Measurements from ENCODE around the gene USP2. TPM values are rescaled to one million over a fixed set of nuclear protein-coding genes. Genes with fewer than 3 reads are reported as not detected.

Gene USP2
- total RNA-seq, 1 experiment from 2014 or later, result 14.4 TPM

- Mint-ChIP-seq H3K27ac (ENCODE audit: unreplicated experiment) (no peak overlapping the region), H3K36me3 (ENCODE audit: insufficient read depth, unreplicated experiment) (peaks cover 70% of the 10 kb centered on the region), H3K9me3 (ENCODE audit: unreplicated experiment) (no peaks in the 10 kb centered on the region), H3K4me3 (ENCODE audit: unreplicated experiment) (no peak overlapping the region), H3K4me1 (ENCODE audit: low read depth, unreplicated experiment) (no peaks in the 10 kb centered on the region), H3K27me3 (ENCODE audit: insufficient read depth, unreplicated experiment) (no peaks in the 10 kb centered on the region)
- H3K36me3 ChIP-seq (ENCODE audit: control insufficient read depth, insufficient read depth, low read length), result 0 out of 2 replicates have a peak, but pooled peaks cover 5% of the 10 kb centered on the region
- no TSS peak for BruUV-seq (replicated peaks)
- CTCF ChIA-PET, result interaction anchor here (0.6 to 2.5 kb wide), 9 partner anchors 8 to 212 kb away, joined by 3 to 14 read pairs (median 4); partner anchors contain the start of genes CBL, HINFP and USP2
- DNase-seq, result no peak
- no peaks in the 10 kb centered on the region for H3K27me3 ChIP-seq (replicated peaks; ENCODE audit: control insufficient read depth, insufficient read depth, low read length)
- no peaks in the 10 kb centered on the region for H3K9me3 ChIP-seq
- POLR2A ChIA-PET, result interaction anchor here (0.6 to 0.9 kb wide), 2 partner anchors 186 to 516 kb away, joined by 3 to 4 read pairs; partner anchors contain the start of genes DDX6 and HINFP
- TF ChIP-seq, protein P1, sequence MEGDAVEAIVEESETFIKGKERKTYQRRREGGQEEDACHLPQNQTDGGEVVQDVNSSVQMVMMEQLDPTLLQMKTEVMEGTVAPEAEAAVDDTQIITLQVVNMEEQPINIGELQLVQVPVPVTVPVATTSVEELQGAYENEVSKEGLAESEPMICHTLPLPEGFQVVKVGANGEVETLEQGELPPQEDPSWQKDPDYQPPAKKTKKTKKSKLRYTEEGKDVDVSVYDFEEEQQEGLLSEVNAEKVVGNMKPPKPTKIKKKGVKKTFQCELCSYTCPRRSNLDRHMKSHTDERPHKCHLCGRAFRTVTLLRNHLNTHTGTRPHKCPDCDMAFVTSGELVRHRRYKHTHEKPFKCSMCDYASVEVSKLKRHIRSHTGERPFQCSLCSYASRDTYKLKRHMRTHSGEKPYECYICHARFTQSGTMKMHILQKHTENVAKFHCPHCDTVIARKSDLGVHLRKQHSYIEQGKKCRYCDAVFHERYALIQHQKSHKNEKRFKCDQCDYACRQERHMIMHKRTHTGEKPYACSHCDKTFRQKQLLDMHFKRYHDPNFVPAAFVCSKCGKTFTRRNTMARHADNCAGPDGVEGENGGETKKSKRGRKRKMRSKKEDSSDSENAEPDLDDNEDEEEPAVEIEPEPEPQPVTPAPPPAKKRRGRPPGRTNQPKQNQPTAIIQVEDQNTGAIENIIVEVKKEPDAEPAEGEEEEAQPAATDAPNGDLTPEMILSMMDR (IDR thresholded peaks at IDR 0.05; ENCODE audit: insufficient read depth in 1 of 2, low read depth in 1 of 2, low read length in 1 of 2, severe bottlenecking in 1 of 2, unreplicated experiment in 1 of 2), result peak in 1 of 2 experiments; percentile 31
- H3K4me3 ChIP-seq (ENCODE audit: low read depth, low read length), result no peak overlapping the region
- intact Hi-C loops (cut with micrococcal nuclease; ENCODE audit: unreplicated experiment), result no loop called here
- no peaks in the 10 kb centered on the region for H3K4me1 ChIP-seq
These were observed 74.3 kb downstream of the USP2 start for GRCh38 chr11:119307219-119307618.

DNA sequence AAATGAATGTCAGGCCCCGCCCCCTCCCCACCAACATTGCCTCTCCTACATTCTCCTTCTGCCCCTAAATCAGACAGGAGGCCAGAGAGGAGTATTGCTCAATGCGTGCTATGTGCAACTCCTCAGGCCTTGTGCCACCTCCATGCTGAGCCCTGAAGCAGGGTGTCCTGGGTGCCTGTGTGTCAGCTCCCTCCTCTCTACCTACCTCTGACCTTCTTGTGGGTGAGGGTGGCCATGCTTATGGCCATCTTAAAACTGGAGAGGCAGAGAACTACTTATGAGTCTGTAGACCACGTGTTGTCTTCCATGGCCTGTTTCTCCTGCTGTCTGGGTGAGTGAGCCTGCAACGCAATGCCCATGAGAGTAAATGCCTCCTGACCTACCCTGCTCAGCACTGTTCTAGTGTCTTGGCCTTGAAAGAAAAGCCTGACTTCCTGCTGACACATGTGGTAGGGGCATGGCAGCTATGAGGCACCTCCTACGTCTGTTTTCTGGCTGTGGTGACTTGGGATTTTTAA, 75.1 kb downstream of the USP2 start:
- intact Hi-C loops (cut with micrococcal nuclease; ENCODE audit: unreplicated experiment), result no loop called here
- H3K27ac Mint-ChIP-seq (ENCODE audit: unreplicated experiment), result no peak overlapping the region
- BruUV-seq (replicated peaks), result no TSS peak

DNA sequence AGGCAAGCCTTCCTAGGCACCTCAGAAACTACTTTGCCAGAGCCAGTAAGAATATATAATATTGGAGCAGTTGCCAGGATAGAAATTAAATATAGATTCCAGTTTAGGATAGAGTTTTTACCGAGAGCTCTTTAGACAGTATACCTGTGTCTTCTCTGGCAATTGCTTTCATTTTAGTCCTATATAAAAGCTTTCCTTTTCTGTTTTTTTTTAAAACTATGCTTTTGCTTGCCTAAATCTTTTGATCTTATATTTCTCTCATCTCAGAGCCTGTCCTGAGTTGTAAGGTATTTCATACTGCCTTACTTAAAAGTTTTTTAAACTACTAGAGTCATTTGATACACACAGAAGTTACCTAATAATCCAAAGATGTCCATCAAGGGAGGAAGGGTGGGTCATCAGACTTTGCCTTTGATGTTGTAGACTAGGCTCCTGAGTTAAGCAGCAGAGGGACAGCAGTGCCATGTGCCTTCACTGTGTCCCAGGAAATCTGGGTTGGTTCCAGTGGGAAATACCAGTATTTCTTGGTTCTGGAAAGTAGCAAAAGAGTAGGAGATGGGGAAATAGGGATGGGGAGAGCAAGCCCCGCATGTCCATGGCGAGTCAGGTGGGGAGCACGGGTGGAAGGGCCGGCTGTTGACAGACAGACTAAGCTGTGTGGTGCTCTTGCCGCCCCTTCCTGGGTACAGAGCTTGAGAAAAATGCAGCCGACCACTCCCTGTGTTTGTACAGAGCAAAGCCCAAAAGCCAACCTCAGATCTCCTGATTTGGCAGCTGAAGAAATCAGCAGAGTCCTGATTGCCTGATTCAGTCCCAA, 75.7 kb downstream of the USP2 start:
- no peaks in the 10 kb centered on the region for H3K4me1 ChIP-seq
- no peaks in the 10 kb centered on the region for H3K9me3 Mint-ChIP-seq (ENCODE audit: unreplicated experiment)
- peaks cover 70% of the 10 kb centered on the region for H3K36me3 Mint-ChIP-seq (ENCODE audit: insufficient read depth, unreplicated experiment)
- ChIA-PET CTCF (interaction anchor here (1.0 to 2.5 kb wide), 2 partner anchors 21 to 32 kb away, joined by 3 to 14 read pairs; no protein-coding TSS in a partner anchor), POLR2A (no interaction called here)
- peaks cover 5% of the 10 kb centered on the region; the same call in 1 of the 2 replicates for H3K36me3 ChIP-seq (ENCODE audit: control insufficient read depth, insufficient read depth, low read length)
- TF ChIP-seq, protein P1 (IDR thresholded peaks at IDR 0.05; ENCODE audit: insufficient read depth in 1 of 2, low read depth in 1 of 2, low read length in 1 of 2, severe bottlenecking in 1 of 2, unreplicated experiment in 1 of 2), result no peak
- no peak overlapping the region for H3K4me3 ChIP-seq (ENCODE audit: low read depth, low read length)
- H3K27me3 ChIP-seq (replicated peaks; ENCODE audit: control insufficient read depth, insufficient read depth, low read length), result no peaks in the 10 kb centered on the region
- no TSS peak for BruUV-seq (replicated peaks)
- H3K4me1 Mint-ChIP-seq (ENCODE audit: low read depth, unreplicated experiment), result no peaks in the 10 kb centered on the region
- no peaks in the 10 kb centered on the region for H3K27me3 Mint-ChIP-seq (ENCODE audit: insufficient read depth, unreplicated experiment)
- no peak for DNase-seq
- no peaks in the 10 kb centered on the region for H3K9me3 ChIP-seq
- H3K27ac Mint-ChIP-seq (ENCODE audit: unreplicated experiment), result no peak overlapping the region
- no peak overlapping the region for H3K4me3 Mint-ChIP-seq (ENCODE audit: unreplicated experiment)
- intact Hi-C loops (cut with micrococcal nuclease; ENCODE audit: unreplicated experiment), result no loop called here

More for the DNA sequence above, 75.1 kb downstream of the USP2 start:
- DNase-seq, result no peak
- H3K4me1 Mint-ChIP-seq (ENCODE audit: low read depth, unreplicated experiment), result no peaks in the 10 kb centered on the region
- no peak overlapping the region for H3K4me3 Mint-ChIP-seq (ENCODE audit: unreplicated experiment)
- ChIA-PET POLR2A (interaction anchor here (0.9 kb wide), 1 partner anchor 185 kb away, joined by 4 read pairs; the partner anchor contains the start of gene HINFP), CTCF (interaction anchor here (0.6 to 2.5 kb wide), 6 partner anchors 20 to 212 kb away, joined by 3 to 14 read pairs (median 4); partner anchors contain the start of genes CBL and HINFP)
- H3K4me1 ChIP-seq, result no peaks in the 10 kb centered on the region
- peaks cover 74% of the 10 kb centered on the region for H3K36me3 Mint-ChIP-seq (ENCODE audit: insufficient read depth, unreplicated experiment)
- no peaks in the 10 kb centered on the region for H3K27me3 Mint-ChIP-seq (ENCODE audit: insufficient read depth, unreplicated experiment)
- no peak overlapping the region for H3K4me3 ChIP-seq (ENCODE audit: low read depth, low read length)
- TF ChIP-seq, protein P1 (IDR thresholded peaks at IDR 0.05; ENCODE audit: insufficient read depth in 1 of 2, low read depth in 1 of 2, low read length in 1 of 2, severe bottlenecking in 1 of 2, unreplicated experiment in 1 of 2), result no peak
- no peaks in the 10 kb centered on the region for H3K9me3 Mint-ChIP-seq (ENCODE audit: unreplicated experiment)
- no peaks in the 10 kb centered on the region for H3K9me3 ChIP-seq
- no peaks in the 10 kb centered on the region for H3K27me3 ChIP-seq (replicated peaks; ENCODE audit: control insufficient read depth, insufficient read depth, low read length)
- H3K36me3 ChIP-seq (ENCODE audit: control insufficient read depth, insufficient read depth, low read length), result 0 out of 2 replicates have a peak, but pooled peaks cover 5% of the 10 kb centered on the region
